Activated CD8-positive, alpha-beta memory T cell treated with anti-CD3 and anti-CD28 coated beads, Interleukin-2, amount 50 U/mL, for 48 hours (primary cell): Measurements from ENCODE around the gene S100P.

Experiments
- DNase-seq: peaks from one replicate; pipeline ENCODE4 v3.0.0-alpha.2; 2020

S100P gene

GRCh38 chr4:6727081-6727942 is 33.6 kb downstream of the S100P start:
- DNase-seq = peak; percentile 40

- DNase-seq = peak; percentile 17
Measured at GRCh38 chr4:6727943-6728250, 34.2 kb downstream of the S100P start.

GRCh38 chr4:6728320-6729029 is 34.8 kb downstream of the S100P start:
- peak; percentile 46 for DNase-seq

GRCh38 chr4:6730603-6731317 is 37.1 kb downstream of the S100P start:
- peak; percentile 39 for DNase-seq

GRCh38 chr4:6731318-6731675 is 37.6 kb downstream of the S100P start:
- DNase-seq = no peak

- no peak for DNase-seq
Measured at GRCh38 chr4:6731780-6732179, 38.1 kb downstream of the S100P start.

GRCh38 chr4:6732441-6733357 is 39.0 kb downstream of the S100P start:
- no peak for DNase-seq

GRCh38 chr4:6733358-6734164 is 39.9 kb downstream of the S100P start:
- DNase-seq = no peak

GRCh38 chr4:6734165-6734786 is 40.6 kb downstream of the S100P start:
- no peak for DNase-seq

GRCh38 chr4:6739920-6740319 is 46.2 kb downstream of the S100P start:
- no peak for DNase-seq

GRCh38 chr4:6740347-6740746 is 46.7 kb downstream of the S100P start:
- DNase-seq = no peak

GRCh38 chr4:6742507-6742906 is 48.8 kb downstream of the S100P start:
- DNase-seq = no peak

- no peak for DNase-seq
Measured at GRCh38 chr4:6742989-6743388, 49.3 kb downstream of the S100P start.
